IMR-90 (cell line): ENCODE data around the gene KDM4E. TPM values are rescaled to one million over a fixed set of nuclear protein-coding genes. Genes with fewer than 3 reads are reported as not detected.
"Not testable (repeated sequence)": the region's sequence is repeated elsewhere in the genome, so short reads cannot be mapped to it uniquely, and the experiment has no call there.

Source experiments
- ATAC-seq: fragments of 200-7000 bp; cut with Tn5 transposase; 2 replicates; pipeline ENCODE4 v1.9.1; 2020; ENCODE audit warnings: low read depth, mild to moderate bottlenecking, moderate library complexity
- BruUV-seq: library from RNA; stranded (reverse); fragments of 400-500 nt; replicated peaks from 2 replicates; lab custom pipeline; 2021; lab: Mats Ljungman, UMichigan
- CTCF ChIA-PET: fragments of 300-600 bp; formaldehyde crosslinking; extraction: SDS; loops from one replicate; lab custom pipeline; 2021; ENCODE audit warnings: antibody characterized with exemption; lab: Yijun Ruan, JAX
- POLR2A ChIA-PET: fragments of 300-600 bp; sonication (Branson Sonifier 250); formaldehyde crosslinking; loops from one replicate; lab custom pipeline; 2022; ENCODE audit warnings: antibody characterized with exemption; ENCODE audit not compliant: unreplicated experiment; lab: Charles Lee
- DNase-seq: peaks from one replicate; pipeline ENCODE4 v3.0.0; 2013
- H2AFZ ChIP-seq: replicated peaks from 2 replicates; pipeline ENCODE3; 2013; ENCODE audit warnings: low read length, mild to moderate bottlenecking; ENCODE audit not compliant: poor library complexity
- H2AK5ac ChIP-seq: 2 replicates; pipeline ENCODE4 v1.6.1; 2013; ENCODE audit warnings: low read depth, low read length, inconsistent platforms
- H2AK9ac ChIP-seq: replicated peaks from 2 replicates; pipeline ENCODE3; 2013; ENCODE audit warnings: mild to moderate bottlenecking, low read depth, low read length, moderate library complexity; ENCODE audit not compliant: poor library complexity
- H2BK120ac ChIP-seq: 2 replicates; pipeline ENCODE4 v1.6.1; 2013; ENCODE audit warnings: low read depth, low read length, inconsistent platforms
- H2BK15ac ChIP-seq: 3 replicates; pipeline ENCODE4 v1.6.1; 2013; ENCODE audit warnings: low read depth, low read length, inconsistent platforms
- H2BK20ac ChIP-seq: 2 replicates; pipeline ENCODE4 v1.6.1; 2013; ENCODE audit warnings: low read depth, mild to moderate bottlenecking, inconsistent platforms, low read length, moderate library complexity
- H2BK5ac ChIP-seq: 2 replicates; pipeline ENCODE4 v1.6.1; 2013; ENCODE audit warnings: mild to moderate bottlenecking, low read depth, low read length, inconsistent platforms; ENCODE audit not compliant: poor library complexity, severe bottlenecking
- H3K14ac ChIP-seq: replicated peaks from 2 replicates; pipeline ENCODE4 v1.6.1; 2013; ENCODE audit warnings: low read depth, low read length, inconsistent platforms
- H3K18ac ChIP-seq: 2 replicates; pipeline ENCODE4 v1.6.1; 2013; ENCODE audit warnings: low read depth, low read length, control low read depth
- H3K23ac ChIP-seq: 2 replicates; pipeline ENCODE4 v1.6.1; 2013; ENCODE audit warnings: low read depth, low read length, inconsistent platforms
- H3K27ac ChIP-seq: 2 replicates; pipeline ENCODE4 v1.5.1; 2013; ENCODE audit warnings: mild to moderate bottlenecking, control low read depth, low read length; ENCODE audit not compliant: insufficient read depth
- H3K27me3 ChIP-seq: 2 replicates; pipeline ENCODE4 v1.6.1; 2013; ENCODE audit warnings: low read length; ENCODE audit not compliant: control insufficient read depth, insufficient read depth
- H3K36me3 ChIP-seq: 2 replicates; pipeline ENCODE4 v1.6.1; 2013; ENCODE audit warnings: low read length, mixed read lengths; ENCODE audit not compliant: control insufficient read depth, insufficient read depth
- H3K4ac ChIP-seq: 2 replicates; pipeline ENCODE4 v1.6.1; 2013; ENCODE audit warnings: low read depth, low read length, inconsistent platforms
- H3K4me1 ChIP-seq: 2 replicates; pipeline ENCODE4 v1.6.1; 2013; ENCODE audit warnings: low read length, mixed read lengths; ENCODE audit not compliant: control insufficient read depth, insufficient read depth
- H3K4me2 ChIP-seq: 2 replicates; pipeline ENCODE4 v1.6.1; 2013; ENCODE audit warnings: low read depth, mild to moderate bottlenecking, control low read depth, low read length, moderate library complexity
- H3K4me3 ChIP-seq: 2 replicates; pipeline ENCODE4 v1.5.1; 2013; ENCODE audit warnings: low read depth, mild to moderate bottlenecking, control low read depth, low read length, moderate library complexity; ENCODE audit not compliant: insufficient read depth
- H3K56ac ChIP-seq: 2 replicates; pipeline ENCODE4 v1.6.1; 2013; ENCODE audit warnings: low read length, inconsistent platforms; ENCODE audit not compliant: insufficient read depth; ENCODE audit errors: extremely low read depth
- H3K79me1 ChIP-seq, 2 experiments: 2 replicates each; pipeline ENCODE4 v1.6.1; 2013; ENCODE audit warnings: low read length in 2 of 2, inconsistent platforms in 1 of 2, low read depth in 1 of 2
- H3K9ac ChIP-seq: 2 replicates; pipeline ENCODE4 v1.6.1; 2013; ENCODE audit warnings: low read depth, low read length, control low read depth
- H3K9me1 ChIP-seq: 2 replicates; pipeline ENCODE4 v1.6.1; 2013; ENCODE audit warnings: low read length, inconsistent platforms; ENCODE audit not compliant: insufficient read depth
- H3K9me3 ChIP-seq: 2 replicates; pipeline ENCODE4 v1.6.1; 2013; ENCODE audit warnings: low read length; ENCODE audit not compliant: control insufficient read depth, insufficient read depth
- H4K20me1 ChIP-seq: 2 replicates; pipeline ENCODE4 v1.6.1; 2013; ENCODE audit warnings: low read length, inconsistent platforms; ENCODE audit not compliant: insufficient read depth
- H4K5ac ChIP-seq: 2 replicates; pipeline ENCODE4 v1.6.1; 2013; ENCODE audit warnings: mild to moderate bottlenecking, low read depth, low read length, control low read depth
- H4K8ac ChIP-seq, 2 experiments: 2 replicates each; pipeline ENCODE4 v1.6.1; 2013; ENCODE audit warnings: low read depth in 2 of 2, low read length in 2 of 2, control low read depth in 1 of 2, inconsistent platforms in 1 of 2
- H4K91ac ChIP-seq: 2 replicates; pipeline ENCODE4 v1.6.1; 2013; ENCODE audit warnings: low read depth, low read length, inconsistent platforms; ENCODE audit not compliant: insufficient read depth
- WGBS, 2 experiments: methylation state at CpG; one replicate each; pipeline versions ENCODE4 v1.1.5 to v1.1.7; 2013; ENCODE audit warnings: missing lambda C conversion rate in 2 of 2; ENCODE audit not compliant: insufficient read length in 1 of 2; ENCODE audit errors: extremely low coverage in 2 of 2; 5-methylcytosine and 5-hydroxymethylcytosine counted together
- dilution Hi-C: fragments of 300-500 bp; cut with HindIII; formaldehyde crosslinking; loops from one replicate; pipeline ENCODE4 v1.14.3; 2018; ENCODE audit warnings: low sequenced_read_pairs; ENCODE audit not compliant: unreplicated experiment
- in situ Hi-C: fragments of 300-500 bp; cut with MboI; formaldehyde crosslinking; loops from 3 replicates; pipeline ENCODE4 v1.14.3; 2019; ENCODE audit warnings: low sequenced_read_pairs, inconsistent platforms, mixed read lengths
- intact Hi-C: fragments of 100-400 bp; cut with micrococcal nuclease; formaldehyde crosslinking; loops from 2 replicates; pipeline ENCODE4 v1.10.0; 2022
- polyA plus RNA-seq, 3 experiments: library from polyadenylated mRNA; depleted of rRNA; stranded (reverse); fragments of >200 nt; gene quantifications; 2 replicates each; pipeline ENCODE4 v1.2.3, GENCODE V29; 2012; ENCODE audit warnings: low replicate concordance in 1 of 3
- total RNA-seq: library from RNA; depleted of rRNA; stranded (reverse); fragments of >200 nt; gene quantifications from 2 replicates; pipeline ENCODE4 v1.2.3, GENCODE V29; 2012

The KDM4E gene
- total and polyA plus RNA-seq, 2 of the 4 experiments (the other 2 are of a cell fraction) = not detected

DNA sequence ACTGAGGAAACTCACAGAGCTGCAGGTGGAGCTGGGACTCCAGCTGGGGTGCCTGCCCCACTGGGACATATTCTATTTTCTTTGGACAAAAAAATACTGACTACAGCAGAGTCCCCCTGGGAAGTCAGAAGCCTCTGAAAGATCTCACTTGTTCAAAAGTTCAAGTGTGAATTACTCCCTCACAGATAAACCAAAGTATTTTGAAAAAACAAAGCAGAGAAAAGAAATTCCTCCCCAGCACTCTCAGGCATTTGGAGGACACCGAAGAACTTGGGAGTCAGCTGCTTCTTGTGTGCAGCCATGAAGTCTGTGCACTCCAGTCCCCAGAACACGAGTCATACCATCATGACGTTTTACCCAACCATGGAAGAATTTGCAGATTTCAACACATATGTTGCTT, 24.1 kb downstream of the KDM4E start, which contains the start of gene KDM4F:
TSS of gene KDM4F (plus strand) at position 301 of the 400 bp plus-strand sequence.
- H3K27ac ChIP-seq, H4K91ac ChIP-seq, H3K9ac ChIP-seq, H3K4ac ChIP-seq, H2AK9ac ChIP-seq, H4K5ac ChIP-seq, intact Hi-C loops, H4K20me1 ChIP-seq, H3K79me1 ChIP-seq, H3K18ac ChIP-seq, H2BK15ac ChIP-seq, POLR2A ChIA-PET, H3K36me3 ChIP-seq, H2AK5ac ChIP-seq, H3K9me3 ChIP-seq, H3K56ac ChIP-seq, dilution Hi-C loops, H2BK5ac ChIP-seq, H2AFZ ChIP-seq, H3K14ac ChIP-seq, H2BK120ac ChIP-seq, H3K4me2 ChIP-seq, H4K8ac ChIP-seq, H3K23ac ChIP-seq, ATAC-seq, H3K4me3 ChIP-seq, H2BK20ac ChIP-seq, in situ Hi-C loops, CTCF ChIA-PET, H3K4me1 ChIP-seq, DNase-seq, H3K9me1 ChIP-seq, BruUV-seq: not testable (repeated sequence)
- WGBS, 2 experiments = no CpG with 5 or more reads among the region's 3 CpGs
- peaks cover 12% of the 10 kb centered on the region for H3K27me3 ChIP-seq
